SK-N-SH (cell line): ENCODE results near the gene INSYN1. TPM values are rescaled to one million over a fixed set of nuclear protein-coding genes. Genes with fewer than 3 reads are reported as not detected.

Experiments
- CTCF ChIA-PET: fragments of 300-600, 350-600 bp; formaldehyde crosslinking; extraction: SDS; loops from one replicate; lab custom pipeline; 2021; lab: Yijun Ruan, JAX
- POLR2A ChIA-PET: fragments of 350-600 bp; sonication (Branson Sonifier 250); formaldehyde crosslinking; extraction: SDS; loops from one replicate; lab custom pipeline; 2020; ENCODE audit warnings: antibody characterized with exemption, inconsistent platforms; lab: Yijun Ruan, JAX
- DNase-seq: peaks from one replicate; pipeline ENCODE4 v3.0.0; 2012
- H2AFZ ChIP-seq: fragments of 200-600 bp; sonication (generic); 2 replicates; pipeline ENCODE4 v1.8.1; 2016; ENCODE audit warnings: antibody characterized with exemption, mild to moderate bottlenecking, low read depth
- H3F3A ChIP-seq: fragments of 200-600 bp; sonication (generic); replicated peaks from 2 replicates; pipeline ENCODE3; 2016; ENCODE audit warnings: antibody characterized with exemption, mild to moderate bottlenecking; ENCODE audit not compliant: insufficient read depth
- H3K27ac ChIP-seq, 2 experiments: fragments of 200-500 bp in 1 of 2; fragments of 200-600 bp in 1 of 2; sonication (Bioruptor generic) in 1 of 2; sonication (generic), shearing (Covaris generic) in 1 of 2; 2 replicates each; pipeline versions ENCODE4 v1.5.1 to v1.6.1; 2014 to 2016; ENCODE audit warnings: low read depth in 2 of 2, inconsistent platforms in 1 of 2, low read length in 1 of 2, mild to moderate bottlenecking in 1 of 2, mixed read lengths in 1 of 2
- H3K27me3 ChIP-seq: fragments of 200-600 bp; sonication (generic), shearing (Covaris generic); 2 replicates; pipeline ENCODE4 v1.6.1; 2016; ENCODE audit warnings: mixed run types; ENCODE audit not compliant: insufficient read depth
- H3K36me3 ChIP-seq, 2 experiments: fragments of 200-500 bp in 1 of 2; fragments of 200-600 bp in 1 of 2; sonication (Bioruptor generic) in 1 of 2; sonication (generic) in 1 of 2; replicated peaks in 1 of 2; 2 replicates each; pipeline versions ENCODE3 to v1.5.1; 2014 to 2016; ENCODE audit warnings: low read length in 1 of 2, mild to moderate bottlenecking in 1 of 2; ENCODE audit not compliant: insufficient read depth in 2 of 2, control insufficient read depth in 1 of 2
- H3K4me1 ChIP-seq, 2 experiments: fragments of 200-500 bp in 1 of 2; fragments of 200-600 bp in 1 of 2; sonication (Bioruptor generic) in 1 of 2; sonication (generic), shearing (Covaris generic) in 1 of 2; 2 replicates each; pipeline versions ENCODE4 v1.5.1 to v1.6.1; 2014 to 2016; ENCODE audit warnings: low read depth in 1 of 2, low read length in 1 of 2, mixed run types in 1 of 2; ENCODE audit not compliant: insufficient read depth in 2 of 2, control insufficient read depth in 1 of 2
- H3K4me2 ChIP-seq: fragments of 200-600 bp; sonication (generic), shearing (Covaris generic); 2 replicates; pipeline ENCODE4 v1.6.1; 2017; ENCODE audit warnings: mixed run types
- H3K4me3 ChIP-seq, 2 experiments: fragments of 200-500 bp in 1 of 2; fragments of 200-600 bp in 1 of 2; sonication (Bioruptor generic) in 1 of 2; sonication (generic), shearing (Covaris generic) in 1 of 2; 2 replicates each; pipeline versions ENCODE4 v1.5.1 to v1.8.1; 2014 to 2016; ENCODE audit warnings: low read depth in 2 of 2, inconsistent platforms in 1 of 2, low read length in 1 of 2, mild to moderate bottlenecking in 1 of 2, mixed read lengths in 1 of 2, moderate library complexity in 1 of 2
- H3K79me2 ChIP-seq: fragments of 200-600 bp; sonication (generic); 2 replicates; pipeline ENCODE4 v1.8.1; 2017; ENCODE audit warnings: mild to moderate bottlenecking; ENCODE audit not compliant: insufficient read depth
- H3K9ac ChIP-seq: fragments of 200-600 bp; sonication (generic); 2 replicates; pipeline ENCODE4 v1.6.1; 2017; ENCODE audit warnings: mixed run types
- H3K9me2 ChIP-seq: fragments of 200-600 bp; sonication (generic); 2 replicates; pipeline ENCODE4 v1.6.1; 2017; ENCODE audit warnings: mixed run types
- H3K9me3 ChIP-seq: fragments of 200-600 bp; sonication (generic); 2 replicates; pipeline ENCODE4 v1.6.1; 2017; ENCODE audit warnings: mixed run types, mild to moderate bottlenecking, moderate library complexity
- H4K20me1 ChIP-seq: fragments of 200-600 bp; sonication (generic); 2 replicates; pipeline ENCODE4 v1.6.1; 2017; ENCODE audit warnings: mild to moderate bottlenecking, mixed run types; ENCODE audit not compliant: insufficient read depth
- CHD2 ChIP-seq: fragments of 150-350 bp; IDR thresholded peaks from 2 replicates; pipeline ENCODE4 v1.6.1; 2018; ENCODE audit warnings: low read length; ENCODE audit not compliant: partially characterized antibody
- ELF1 ChIP-seq: IDR thresholded peaks from 2 replicates; pipeline ENCODE4 v1.4.0; 2012
- EP300 ChIP-seq, 2 experiments: IDR thresholded peaks; 2 replicates each; pipeline versions ENCODE4 v1.4.0 to v1.6.1; 2012; ENCODE audit warnings: borderline replicate concordance in 1 of 2, low read depth in 1 of 2, low read length in 1 of 2
- FOSL2 ChIP-seq: IDR thresholded peaks from 2 replicates; pipeline ENCODE4 v1.4.0; 2012; ENCODE audit warnings: low read depth, mild to moderate bottlenecking, moderate library complexity, borderline replicate concordance
- GATA2 ChIP-seq: sonication (generic); formaldehyde crosslinking; IDR thresholded peaks from 2 replicates; pipeline ENCODE4 v1.5.0; 2020; ENCODE audit warnings: mild to moderate bottlenecking, missing genetic modification reagents
- JUND ChIP-seq: IDR thresholded peaks from 2 replicates; pipeline ENCODE4 v1.4.0; 2012
- MEF2A ChIP-seq: IDR thresholded peaks from 2 replicates; pipeline ENCODE4 v1.4.0; 2012; ENCODE audit warnings: low read depth, borderline replicate concordance
- RAD21 ChIP-seq: IDR thresholded peaks from 2 replicates; pipeline ENCODE4 v1.6.1; 2012; ENCODE audit warnings: mild to moderate bottlenecking, low read length
- RCOR1 ChIP-seq: fragments of 150-350 bp; IDR thresholded peaks from 2 replicates; pipeline ENCODE4 v1.6.1; 2017; ENCODE audit warnings: antibody characterized with exemption, low read length
- SMC3 ChIP-seq: IDR thresholded peaks from 2 replicates; pipeline ENCODE4 v1.6.1; 2012; ENCODE audit warnings: low read depth, low read length, improper control_type of control experiment
- TAF1 ChIP-seq: IDR thresholded peaks from 2 replicates; pipeline ENCODE4 v1.6.1; 2012; ENCODE audit warnings: low read depth, mild to moderate bottlenecking, low read length, moderate library complexity, borderline replicate concordance
- TCF12 ChIP-seq: IDR thresholded peaks from 2 replicates; pipeline ENCODE4 v1.4.0; 2012
- TEAD4 ChIP-seq: IDR thresholded peaks from 2 replicates; pipeline ENCODE4 v1.4.0; 2012; ENCODE audit warnings: mild to moderate bottlenecking, borderline replicate concordance; ENCODE audit not compliant: insufficient read depth
- YY1 ChIP-seq: IDR thresholded peaks from 2 replicates; pipeline ENCODE4 v1.4.0; 2012; ENCODE audit warnings: low read depth, mild to moderate bottlenecking
- WGBS: methylation state at CpG from one replicate; pipeline ENCODE4 v1.1.6; 2017; ENCODE audit warnings: low lambda C conversion rate; 5-methylcytosine and 5-hydroxymethylcytosine counted together
- polyA plus RNA-seq, 3 experiments: library from polyadenylated mRNA; depleted of rRNA; stranded (reverse); fragments of >200 nt; gene quantifications; 2 replicates each; pipeline ENCODE4 v1.2.3, GENCODE V29; 2012
- TF ChIP-seq, protein P1 (sequence below): fragments of 150-350 bp; IDR thresholded peaks from 2 replicates; pipeline ENCODE4 v1.6.1; 2016; ENCODE audit warnings: mild to moderate bottlenecking, low read depth, low read length
- TF ChIP-seq, protein P2 (sequence below): IDR thresholded peaks from 2 replicates; pipeline ENCODE4; 2012
- TF ChIP-seq, protein P3 (sequence below): IDR thresholded peaks from 2 replicates; pipeline ENCODE4 v1.6.1; 2012; ENCODE audit warnings: mild to moderate bottlenecking, low read depth, low read length, moderate library complexity

The INSYN1 gene
- polyA plus RNA-seq, 1 of the 3 experiments (the other 2 are of a cell fraction), result 3.7 TPM

DNA sequence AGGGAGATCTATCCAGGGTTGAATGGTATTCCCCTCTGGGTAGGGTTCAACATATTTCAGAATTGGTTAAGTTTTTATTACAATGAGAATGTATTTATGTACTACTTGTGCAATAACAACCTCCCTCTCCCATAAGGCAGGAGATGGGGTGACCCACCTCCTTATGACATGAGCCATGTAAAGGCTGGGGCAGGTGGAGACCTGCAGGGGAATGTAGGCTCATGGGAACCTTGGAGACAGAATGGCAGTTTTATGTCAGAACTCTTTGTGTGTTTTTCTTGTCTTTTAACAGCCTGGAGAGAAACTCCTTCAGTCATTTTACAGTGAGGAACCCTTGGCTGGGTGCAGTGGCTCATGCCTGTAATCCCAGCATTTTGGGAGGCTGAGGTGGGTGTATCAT is 24.6 kb upstream of the INSYN1 start (continued):
- no peak for TF ChIP-seq CHD2
- TF ChIP-seq MEF2A, result no peak
- TF ChIP-seq, protein P1, sequence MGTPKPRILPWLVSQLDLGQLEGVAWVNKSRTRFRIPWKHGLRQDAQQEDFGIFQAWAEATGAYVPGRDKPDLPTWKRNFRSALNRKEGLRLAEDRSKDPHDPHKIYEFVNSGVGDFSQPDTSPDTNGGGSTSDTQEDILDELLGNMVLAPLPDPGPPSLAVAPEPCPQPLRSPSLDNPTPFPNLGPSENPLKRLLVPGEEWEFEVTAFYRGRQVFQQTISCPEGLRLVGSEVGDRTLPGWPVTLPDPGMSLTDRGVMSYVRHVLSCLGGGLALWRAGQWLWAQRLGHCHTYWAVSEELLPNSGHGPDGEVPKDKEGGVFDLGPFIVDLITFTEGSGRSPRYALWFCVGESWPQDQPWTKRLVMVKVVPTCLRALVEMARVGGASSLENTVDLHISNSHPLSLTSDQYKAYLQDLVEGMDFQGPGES, result no peak
- TF ChIP-seq EP300 (IDR thresholded peaks at IDR 0.05; ENCODE audit: borderline replicate concordance in 1 of 2, low read depth in 1 of 2, low read length in 1 of 2), result no peak
- TF ChIP-seq, protein P2, sequence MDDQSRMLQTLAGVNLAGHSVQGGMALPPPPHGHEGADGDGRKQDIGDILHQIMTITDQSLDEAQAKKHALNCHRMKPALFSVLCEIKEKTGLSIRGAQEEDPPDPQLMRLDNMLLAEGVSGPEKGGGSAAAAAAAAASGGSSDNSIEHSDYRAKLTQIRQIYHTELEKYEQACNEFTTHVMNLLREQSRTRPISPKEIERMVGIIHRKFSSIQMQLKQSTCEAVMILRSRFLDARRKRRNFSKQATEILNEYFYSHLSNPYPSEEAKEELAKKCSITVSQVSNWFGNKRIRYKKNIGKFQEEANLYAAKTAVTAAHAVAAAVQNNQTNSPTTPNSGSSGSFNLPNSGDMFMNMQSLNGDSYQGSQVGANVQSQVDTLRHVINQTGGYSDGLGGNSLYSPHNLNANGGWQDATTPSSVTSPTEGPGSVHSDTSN, result no peak
- TF ChIP-seq GATA2 (CRISPR knock-in tag), result no peak
- no peak for TF ChIP-seq ELF1
- no peak for TF ChIP-seq TEAD4
- no peak for TF ChIP-seq TCF12
- no peak for TF ChIP-seq TAF1
- TF ChIP-seq FOSL2, result no peak
- TF ChIP-seq JUND, result no peak

DNA sequence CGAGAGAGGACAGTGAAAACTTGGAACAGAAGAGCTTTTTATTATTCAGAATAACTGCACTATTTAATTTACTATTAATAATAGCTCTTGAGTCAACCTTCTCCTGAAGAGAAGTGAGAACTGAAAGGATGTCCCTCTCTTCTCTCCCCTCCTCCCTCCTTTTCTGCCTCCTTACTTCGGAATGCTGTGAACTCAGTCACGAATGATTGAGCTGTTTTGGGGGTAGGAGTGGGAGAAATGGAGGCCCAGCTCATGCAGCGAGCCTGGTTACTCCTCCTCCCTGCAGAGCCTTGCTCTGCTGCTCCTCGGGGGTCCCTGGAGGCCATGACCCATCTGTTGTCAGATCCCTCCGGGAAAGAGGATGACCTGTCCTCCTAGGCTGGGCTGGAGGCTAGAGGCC is 20.3 kb upstream of the INSYN1 start:
- H3F3A ChIP-seq, result no peaks in the 10 kb centered on the region
- H3K79me2 ChIP-seq, result no peaks in the 10 kb centered on the region
- WGBS, result 64% methylated on average over 6 of the region's 6 CpGs
- no peaks in the 10 kb centered on the region for H3K36me3 ChIP-seq
- H3K9me2 ChIP-seq, result no peaks in the 10 kb centered on the region
- no peak for DNase-seq
- peaks cover 0 to 6% of the 10 kb centered on the region in 2 experiments; a peak in 1 of 4 replicates for H3K4me1 ChIP-seq
- no peaks in the 10 kb centered on the region for H4K20me1 ChIP-seq
- CTCF ChIA-PET, result interaction anchor here (2.7 kb wide), 1 partner anchor 7 kb away, joined by 10 read pairs; no protein-coding TSS in a partner anchor
- H3K27me3 ChIP-seq, result no peaks in the 10 kb centered on the region
- POLR2A ChIA-PET, result no interaction called here
- TF ChIP-seq TAF1 (no peak), RCOR1 (no peak), YY1 (no peak), SMC3 (no peak), MEF2A (no peak), EP300 (IDR thresholded peaks at IDR 0.05; ENCODE audit: borderline replicate concordance in 1 of 2, low read depth in 1 of 2, low read length in 1 of 2) (no peak), CHD2 (no peak), RAD21 (no peak)
- TF ChIP-seq, protein P3, sequence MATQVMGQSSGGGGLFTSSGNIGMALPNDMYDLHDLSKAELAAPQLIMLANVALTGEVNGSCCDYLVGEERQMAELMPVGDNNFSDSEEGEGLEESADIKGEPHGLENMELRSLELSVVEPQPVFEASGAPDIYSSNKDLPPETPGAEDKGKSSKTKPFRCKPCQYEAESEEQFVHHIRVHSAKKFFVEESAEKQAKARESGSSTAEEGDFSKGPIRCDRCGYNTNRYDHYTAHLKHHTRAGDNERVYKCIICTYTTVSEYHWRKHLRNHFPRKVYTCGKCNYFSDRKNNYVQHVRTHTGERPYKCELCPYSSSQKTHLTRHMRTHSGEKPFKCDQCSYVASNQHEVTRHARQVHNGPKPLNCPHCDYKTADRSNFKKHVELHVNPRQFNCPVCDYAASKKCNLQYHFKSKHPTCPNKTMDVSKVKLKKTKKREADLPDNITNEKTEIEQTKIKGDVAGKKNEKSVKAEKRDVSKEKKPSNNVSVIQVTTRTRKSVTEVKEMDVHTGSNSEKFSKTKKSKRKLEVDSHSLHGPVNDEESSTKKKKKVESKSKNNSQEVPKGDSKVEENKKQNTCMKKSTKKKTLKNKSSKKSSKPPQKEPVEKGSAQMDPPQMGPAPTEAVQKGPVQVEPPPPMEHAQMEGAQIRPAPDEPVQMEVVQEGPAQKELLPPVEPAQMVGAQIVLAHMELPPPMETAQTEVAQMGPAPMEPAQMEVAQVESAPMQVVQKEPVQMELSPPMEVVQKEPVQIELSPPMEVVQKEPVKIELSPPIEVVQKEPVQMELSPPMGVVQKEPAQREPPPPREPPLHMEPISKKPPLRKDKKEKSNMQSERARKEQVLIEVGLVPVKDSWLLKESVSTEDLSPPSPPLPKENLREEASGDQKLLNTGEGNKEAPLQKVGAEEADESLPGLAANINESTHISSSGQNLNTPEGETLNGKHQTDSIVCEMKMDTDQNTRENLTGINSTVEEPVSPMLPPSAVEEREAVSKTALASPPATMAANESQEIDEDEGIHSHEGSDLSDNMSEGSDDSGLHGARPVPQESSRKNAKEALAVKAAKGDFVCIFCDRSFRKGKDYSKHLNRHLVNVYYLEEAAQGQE, result no peak
- no peak overlapping the region for H3K4me3 ChIP-seq
- H3K9ac ChIP-seq, result no peak overlapping the region
- H2AFZ ChIP-seq, result no peak overlapping the region
- no peak overlapping the region for H3K4me2 ChIP-seq
- no peak overlapping the region for H3K27ac ChIP-seq
- H3K9me3 ChIP-seq, result no peaks in the 10 kb centered on the region
